IPS-15b (cell line): Measurements from ENCODE around the gene METTL22.

ENCODE experiments used
- H3K27me3 ChIP-seq: one replicate; pipeline ENCODE4 v1.6.1; 2013; ENCODE audit warnings: low read length; ENCODE audit not compliant: control insufficient read depth, insufficient read depth
- H3K36me3 ChIP-seq: one replicate; pipeline ENCODE4 v1.6.1; 2013; ENCODE audit warnings: low read length; ENCODE audit not compliant: control insufficient read depth, insufficient read depth
- H3K4me1 ChIP-seq: one replicate; pipeline ENCODE4 v1.6.1; 2013; ENCODE audit warnings: mild to moderate bottlenecking, low read length; ENCODE audit not compliant: control insufficient read depth, insufficient read depth
- H3K4me3 ChIP-seq: one replicate; pipeline ENCODE4 v1.5.1; 2013; ENCODE audit warnings: low read depth, low read length
- H3K9ac ChIP-seq: one replicate; pipeline ENCODE4 v1.6.1; 2013; ENCODE audit warnings: low read depth, mild to moderate bottlenecking, low read length
- H3K9me3 ChIP-seq: one replicate; pipeline ENCODE4 v1.6.1; 2013; ENCODE audit warnings: mild to moderate bottlenecking, low read length; ENCODE audit not compliant: control insufficient read depth, insufficient read depth

Gene METTL22

GRCh38 chr16:8621572-8622314 is at the start of gene METTL22:
Gene METTL22 (plus strand): TSS chr16:8621698. CDS start chr16:8625666, 3,968 bp downstream.
- Histone ChIP-seq H3K27me3 (no peaks in the 10 kb centered on the region), H3K36me3 (peaks cover 11% of the 10 kb centered on the region), H3K9me3 (no peaks in the 10 kb centered on the region), H3K4me3 (peak within 1 kb of the TSS; percentile 95), H3K4me1 (no peaks in the 10 kb centered on the region), H3K9ac (peak within 1 kb of the TSS; percentile 98)

- no peak overlapping the region for H3K9ac ChIP-seq
- no peaks in the 10 kb centered on the region for H3K9me3 ChIP-seq
- no peaks in the 10 kb centered on the region for H3K27me3 ChIP-seq
- H3K4me3 ChIP-seq, result no peak overlapping the region
- H3K36me3 ChIP-seq, result no peaks in the 10 kb centered on the region
- peaks cover 12% of the 10 kb centered on the region for H3K4me1 ChIP-seq
These were observed 49.2 kb upstream of the METTL22 start for GRCh38 chr16:8572063-8572918.

GRCh38 chr16:8572919-8573724 is 48.4 kb upstream of the METTL22 start:
- Histone ChIP-seq H3K27me3 (no peaks in the 10 kb centered on the region), H3K4me1 (peaks cover 12% of the 10 kb centered on the region), H3K9ac (no peak overlapping the region), H3K9me3 (no peaks in the 10 kb centered on the region), H3K4me3 (no peak overlapping the region), H3K36me3 (no peaks in the 10 kb centered on the region)

- Histone ChIP-seq H3K9me3 (no peaks in the 10 kb centered on the region), H3K36me3 (no peaks in the 10 kb centered on the region), H3K27me3 (no peaks in the 10 kb centered on the region), H3K9ac (no peak overlapping the region), H3K4me1 (peaks cover 12% of the 10 kb centered on the region), H3K4me3 (no peak overlapping the region)
These were observed 46.1 kb upstream of the METTL22 start for GRCh38 chr16:8575399-8575798.

GRCh38 chr16:8576141-8577004 is 45.1 kb upstream of the METTL22 start:
- Histone ChIP-seq H3K4me1 (peaks cover 4% of the 10 kb centered on the region), H3K9ac (no peak overlapping the region), H3K27me3 (no peaks in the 10 kb centered on the region), H3K9me3 (no peaks in the 10 kb centered on the region), H3K36me3 (no peaks in the 10 kb centered on the region), H3K4me3 (no peak overlapping the region)

- H3K4me1 ChIP-seq, result no peaks in the 10 kb centered on the region
- no peak overlapping the region for H3K4me3 ChIP-seq
- no peaks in the 10 kb centered on the region for H3K27me3 ChIP-seq
- H3K9me3 ChIP-seq, result no peaks in the 10 kb centered on the region
- H3K36me3 ChIP-seq, result no peaks in the 10 kb centered on the region
- H3K9ac ChIP-seq, result no peak overlapping the region
These were observed 43.7 kb upstream of the METTL22 start for GRCh38 chr16:8577678-8578304.

- H3K4me3 ChIP-seq, result no peak overlapping the region
- H3K36me3 ChIP-seq, result no peaks in the 10 kb centered on the region
- H3K9ac ChIP-seq, result no peak overlapping the region
- peaks cover 3% of the 10 kb centered on the region for H3K27me3 ChIP-seq
- H3K9me3 ChIP-seq, result no peaks in the 10 kb centered on the region
- H3K4me1 ChIP-seq, result no peaks in the 10 kb centered on the region
These were observed 41.9 kb upstream of the METTL22 start for GRCh38 chr16:8579559-8579958.

GRCh38 chr16:8581831-8582580 is 39.5 kb upstream of the METTL22 start:
- no peaks in the 10 kb centered on the region for H3K4me1 ChIP-seq
- H3K4me3 ChIP-seq, result no peak overlapping the region
- H3K36me3 ChIP-seq, result no peaks in the 10 kb centered on the region
- peaks cover 14% of the 10 kb centered on the region for H3K27me3 ChIP-seq
- no peaks in the 10 kb centered on the region for H3K9me3 ChIP-seq
- H3K9ac ChIP-seq, result no peak overlapping the region

- Histone ChIP-seq H3K4me3 (no peak overlapping the region), H3K36me3 (no peaks in the 10 kb centered on the region), H3K9me3 (no peaks in the 10 kb centered on the region), H3K27me3 (peaks cover 25% of the 10 kb centered on the region), H3K9ac (no peak overlapping the region), H3K4me1 (no peaks in the 10 kb centered on the region)
These were observed 38.3 kb upstream of the METTL22 start for GRCh38 chr16:8583199-8583598.

GRCh38 chr16:8583732-8584131 is 37.8 kb upstream of the METTL22 start:
- Histone ChIP-seq H3K9me3 (no peaks in the 10 kb centered on the region), H3K4me3 (no peak overlapping the region), H3K9ac (no peak overlapping the region), H3K4me1 (peaks cover 3% of the 10 kb centered on the region), H3K27me3 (peaks cover 31% of the 10 kb centered on the region), H3K36me3 (no peaks in the 10 kb centered on the region)
